Mesendoderm (in vitro differentiated cells): ENCODE measurements around the gene ABCC5.

Experiments
- DNase-seq: peaks from one replicate; pipeline ENCODE4 v3.0.0; 2013
- H2AK5ac ChIP-seq: 2 replicates; pipeline ENCODE4 v1.6.1; 2013; ENCODE audit warnings: low read length, inconsistent platforms
- H2BK120ac ChIP-seq: 2 replicates; pipeline ENCODE4 v1.6.1; 2013; ENCODE audit warnings: low read depth, mild to moderate bottlenecking, low read length, moderate library complexity, mixed read lengths
- H2BK15ac ChIP-seq: replicated peaks from 2 replicates; pipeline ENCODE4 v1.6.1; 2013; ENCODE audit warnings: low read depth, mild to moderate bottlenecking, moderate library complexity
- H2BK5ac ChIP-seq: 2 replicates; pipeline ENCODE4 v1.6.1; 2013; ENCODE audit warnings: low read length, inconsistent platforms
- H3K18ac ChIP-seq: 2 replicates; pipeline ENCODE4 v1.6.1; 2013; ENCODE audit warnings: mild to moderate bottlenecking, low read length, mixed read lengths
- H3K23ac ChIP-seq: one replicate; pipeline ENCODE4 v1.6.1; 2013; ENCODE audit warnings: low read length
- H3K27ac ChIP-seq: 2 replicates; pipeline ENCODE4 v1.5.1; 2013; ENCODE audit warnings: low read depth, mild to moderate bottlenecking, inconsistent platforms, low read length, moderate library complexity
- H3K27me3 ChIP-seq: 2 replicates; pipeline ENCODE4 v1.6.1; 2013; ENCODE audit warnings: low read length, control low read depth, mild to moderate bottlenecking, inconsistent platforms; ENCODE audit not compliant: insufficient read depth, poor library complexity
- H3K36me3 ChIP-seq: 2 replicates; pipeline ENCODE4 v1.6.1; 2013; ENCODE audit warnings: low read length, inconsistent platforms; ENCODE audit not compliant: control insufficient read depth, insufficient read depth
- H3K4ac ChIP-seq: one replicate; pipeline ENCODE4 v1.6.1; 2013; ENCODE audit warnings: low read depth, mild to moderate bottlenecking, low read length, moderate library complexity
- H3K4me1 ChIP-seq: 2 replicates; pipeline ENCODE4 v1.6.1; 2013; ENCODE audit warnings: low read depth, low read length, inconsistent platforms; ENCODE audit not compliant: control insufficient read depth
- H3K4me2 ChIP-seq: 2 replicates; pipeline ENCODE4 v1.6.1; 2013; ENCODE audit warnings: low read length
- H3K4me3 ChIP-seq: 2 replicates; pipeline ENCODE4 v1.5.1; 2013; ENCODE audit warnings: mild to moderate bottlenecking, low read length
- H3K56ac ChIP-seq: one replicate; pipeline ENCODE4 v1.6.1; 2013; ENCODE audit warnings: low read length
- H3K79me1 ChIP-seq: 2 replicates; pipeline ENCODE4 v1.6.1; 2013; ENCODE audit warnings: low read length, inconsistent platforms
- H3K79me2 ChIP-seq: 2 replicates; pipeline ENCODE4 v1.6.1; 2013; ENCODE audit warnings: mild to moderate bottlenecking, low read length; ENCODE audit not compliant: control insufficient read depth, insufficient read depth
- H3K9ac ChIP-seq: 2 replicates; pipeline ENCODE4 v1.6.1; 2013; ENCODE audit warnings: low read length, inconsistent platforms
- H4K5ac ChIP-seq: one replicate; pipeline ENCODE4 v1.6.1; 2013; ENCODE audit warnings: low read length
- H4K8ac ChIP-seq: one replicate; pipeline ENCODE4 v1.6.1; 2013; ENCODE audit warnings: low read depth, mild to moderate bottlenecking, control low read depth, low read length, moderate library complexity
- WGBS: extraction: QIAGEN DNeasy Blood & Tissue Kit; methylation state at CpG from one replicate; pipeline ENCODE4 v1.1.7; 2013; ENCODE audit warnings: low lambda C conversion rate, missing lambda C conversion rate; ENCODE audit not compliant: insufficient coverage; ENCODE audit errors: extremely low coverage; 5-methylcytosine and 5-hydroxymethylcytosine counted together

Gene ABCC5

DNA sequence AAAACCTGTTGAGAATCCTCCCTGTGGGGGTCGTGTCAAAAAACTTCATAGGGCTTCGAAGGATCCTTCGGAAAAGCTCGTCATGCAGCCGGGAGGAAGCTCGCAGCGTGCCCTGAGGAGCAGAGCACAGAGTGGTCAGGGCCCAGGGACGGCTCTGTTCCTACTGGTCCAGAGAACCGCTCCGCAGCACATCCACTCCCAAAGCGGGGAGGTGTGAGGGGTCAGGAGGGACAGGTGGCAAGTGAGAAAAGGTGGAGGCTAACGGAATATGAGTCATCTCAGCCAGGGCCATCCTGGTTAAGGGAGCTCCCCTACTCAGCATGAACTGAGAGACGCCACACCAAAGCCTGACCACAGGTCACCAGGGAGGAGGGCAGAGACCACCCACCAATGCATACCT, 66.2 kb downstream of the ABCC5 start:
- Histone ChIP-seq H3K4me1 (peaks cover 5% of the 10 kb centered on the region), H4K5ac (no peak overlapping the region), H2BK15ac (no peak overlapping the region), H4K8ac (no peak overlapping the region), H2BK120ac (no peak overlapping the region), H3K4me3 (no peak overlapping the region), H2BK5ac (no peak overlapping the region), H3K4me2 (no peak overlapping the region), H2AK5ac (no peak overlapping the region), H3K56ac (no peak overlapping the region), H3K27me3 (no peaks in the 10 kb centered on the region), H3K4ac (no peak overlapping the region), H3K79me2 (no peaks in the 10 kb centered on the region), H3K27ac (no peak overlapping the region), H3K79me1 (no peaks in the 10 kb centered on the region), H3K9ac (no peak overlapping the region), H3K36me3 (peaks cover 2% of the 10 kb centered on the region), H3K23ac (no peak overlapping the region), H3K18ac (no peak overlapping the region)
- no CpG with 5 or more reads among the region's 13 CpGs for WGBS
- DNase-seq = no peak

GRCh38 chr3:183949690-183950089, 68.0 kb downstream of the ABCC5 start:
- H2BK5ac ChIP-seq = no peak overlapping the region
- no peak for DNase-seq
- H3K4me1 ChIP-seq = peaks cover 3% of the 10 kb centered on the region
- H3K18ac ChIP-seq = no peak overlapping the region
- H4K8ac ChIP-seq = no peak overlapping the region
- no peak overlapping the region for H3K56ac ChIP-seq
- no peak overlapping the region for H3K4me2 ChIP-seq
- H3K27ac ChIP-seq = no peak overlapping the region
- peaks cover 5% of the 10 kb centered on the region for H3K36me3 ChIP-seq
- H2BK15ac ChIP-seq = no peak overlapping the region
- H3K79me1 ChIP-seq = no peaks in the 10 kb centered on the region
- no peak overlapping the region for H2AK5ac ChIP-seq
- no peak overlapping the region for H3K4me3 ChIP-seq
- no peak overlapping the region for H3K9ac ChIP-seq
- no CpG with 5 or more reads among the region's 12 CpGs for WGBS
- no peaks in the 10 kb centered on the region for H3K79me2 ChIP-seq
- H4K5ac ChIP-seq = no peak overlapping the region
- H2BK120ac ChIP-seq = no peak overlapping the region
- no peaks in the 10 kb centered on the region for H3K27me3 ChIP-seq
- H3K4ac ChIP-seq = no peak overlapping the region
- no peak overlapping the region for H3K23ac ChIP-seq

GRCh38 chr3:183946037-183946436, 71.6 kb downstream of the ABCC5 start:
- H3K36me3 ChIP-seq = peaks cover 7% of the 10 kb centered on the region
- H2BK15ac ChIP-seq = no peak overlapping the region
- H3K4me3 ChIP-seq = no peak overlapping the region
- no peak overlapping the region for H3K23ac ChIP-seq
- H3K9ac ChIP-seq = no peak overlapping the region
- WGBS = no CpG with 5 or more reads among the region's 2 CpGs
- H2AK5ac ChIP-seq = no peak overlapping the region
- H2BK5ac ChIP-seq = no peak overlapping the region
- H3K18ac ChIP-seq = no peak overlapping the region
- no peaks in the 10 kb centered on the region for H3K27me3 ChIP-seq
- H4K8ac ChIP-seq = no peak overlapping the region
- no peaks in the 10 kb centered on the region for H3K79me2 ChIP-seq
- no peak overlapping the region for H3K27ac ChIP-seq
- H3K4me2 ChIP-seq = no peak overlapping the region
- H3K79me1 ChIP-seq = no peaks in the 10 kb centered on the region
- no peak overlapping the region for H3K4ac ChIP-seq
- no peak overlapping the region for H3K56ac ChIP-seq
- DNase-seq = no peak
- H3K4me1 ChIP-seq = no peaks in the 10 kb centered on the region
- no peak overlapping the region for H4K5ac ChIP-seq
- no peak overlapping the region for H2BK120ac ChIP-seq

DNA sequence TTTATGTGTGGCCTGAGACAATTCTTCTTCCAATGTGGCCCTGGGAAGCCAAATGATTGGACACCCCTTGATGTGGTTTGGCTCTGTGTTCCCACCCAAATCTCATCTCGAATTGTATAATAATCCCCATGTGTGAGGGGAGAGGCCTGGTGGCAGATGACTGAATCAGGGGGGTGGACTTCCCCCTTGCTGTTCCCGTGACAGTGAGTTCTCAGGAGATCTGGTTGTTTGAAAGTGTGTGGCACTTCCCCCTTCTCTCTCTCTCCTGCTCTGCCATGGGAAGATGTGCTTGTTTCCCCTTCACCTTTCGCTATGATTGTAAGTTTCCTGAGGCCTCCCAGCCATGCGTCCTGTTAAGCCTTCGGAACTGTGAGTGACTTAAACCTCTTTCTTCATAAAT, 72.9 kb downstream of the ABCC5 start:
- H4K8ac ChIP-seq = no peak overlapping the region
- H2BK15ac ChIP-seq = no peak overlapping the region
- no peak overlapping the region for H3K23ac ChIP-seq
- H2BK5ac ChIP-seq = no peak overlapping the region
- H3K9ac ChIP-seq = no peak overlapping the region
- H3K27ac ChIP-seq = no peak overlapping the region
- H3K27me3 ChIP-seq = no peaks in the 10 kb centered on the region
- no peaks in the 10 kb centered on the region for H3K79me1 ChIP-seq
- WGBS = no CpG with 5 or more reads among the region's 5 CpGs
- H3K4me3 ChIP-seq = no peak overlapping the region
- H3K4me1 ChIP-seq = no peaks in the 10 kb centered on the region
- H3K18ac ChIP-seq = no peak overlapping the region
- H2AK5ac ChIP-seq = no peak overlapping the region
- H2BK120ac ChIP-seq = no peak overlapping the region
- H3K4me2 ChIP-seq = no peak overlapping the region
- H3K4ac ChIP-seq = no peak overlapping the region
- H3K79me2 ChIP-seq = no peaks in the 10 kb centered on the region
- H3K56ac ChIP-seq = no peak overlapping the region
- H4K5ac ChIP-seq = no peak overlapping the region
- peaks cover 7% of the 10 kb centered on the region for H3K36me3 ChIP-seq
- no peak for DNase-seq

GRCh38 chr3:183943739-183944138, 73.9 kb downstream of the ABCC5 start:
- Histone ChIP-seq H3K27ac (no peak overlapping the region), H3K4me3 (no peak overlapping the region), H3K4me2 (no peak overlapping the region), H4K8ac (no peak overlapping the region), H3K18ac (no peak overlapping the region), H3K56ac (no peak overlapping the region), H2AK5ac (no peak overlapping the region), H3K36me3 (peaks cover 8% of the 10 kb centered on the region), H2BK15ac (no peak overlapping the region), H3K4ac (no peak overlapping the region), H4K5ac (no peak overlapping the region), H2BK5ac (no peak overlapping the region), H3K4me1 (no peaks in the 10 kb centered on the region), H3K9ac (no peak overlapping the region), H3K27me3 (no peaks in the 10 kb centered on the region), H3K79me1 (no peaks in the 10 kb centered on the region), H3K79me2 (no peaks in the 10 kb centered on the region), H3K23ac (no peak overlapping the region), H2BK120ac (no peak overlapping the region)
- WGBS = no CpG with 5 or more reads among the region's 6 CpGs
- DNase-seq = no peak

- no peak overlapping the region for H2BK120ac ChIP-seq
- H3K4ac ChIP-seq = no peak overlapping the region
- no peaks in the 10 kb centered on the region for H3K4me1 ChIP-seq
- H2AK5ac ChIP-seq = no peak overlapping the region
- H3K27me3 ChIP-seq = no peaks in the 10 kb centered on the region
- H3K36me3 ChIP-seq = peaks cover 8% of the 10 kb centered on the region
- no peak overlapping the region for H2BK5ac ChIP-seq
- H3K79me1 ChIP-seq = no peaks in the 10 kb centered on the region
- H3K27ac ChIP-seq = no peak overlapping the region
- no peak overlapping the region for H3K18ac ChIP-seq
- H3K79me2 ChIP-seq = no peaks in the 10 kb centered on the region
- H2BK15ac ChIP-seq = no peak overlapping the region
- H4K5ac ChIP-seq = no peak overlapping the region
- WGBS = no CpG with 5 or more reads among the region's 2 CpGs
- no peak overlapping the region for H3K4me2 ChIP-seq
- no peak overlapping the region for H3K56ac ChIP-seq
- no peak for DNase-seq
- H3K23ac ChIP-seq = no peak overlapping the region
- no peak overlapping the region for H3K9ac ChIP-seq
- no peak overlapping the region for H4K8ac ChIP-seq
- H3K4me3 ChIP-seq = no peak overlapping the region
These were observed 76.5 kb downstream of the ABCC5 start for GRCh38 chr3:183941216-183941615.
